K562 (cell line): Measurements from ENCODE around the gene TRIOBP. TPM values are rescaled to one million over a fixed set of nuclear protein-coding genes. Genes with fewer than 3 reads are reported as not detected.

ENCODE experiments used
- ELF2 ChIP-seq: fragments of 250-450 bp; sonication (Bioruptor Pico); IDR thresholded peaks from 2 replicates; pipeline ENCODE4 v1.5.0; 2021; ENCODE audit warnings: mild to moderate bottlenecking
- ETS1 ChIP-seq: conservative IDR thresholded peaks from 2 replicates; pipeline ENCODE4 v1.6.1; 2011; ENCODE audit warnings: low read depth, mild to moderate bottlenecking, low read length; ENCODE audit not compliant: control insufficient read depth
- GABPB1 ChIP-seq: sonication (generic); formaldehyde crosslinking; IDR thresholded peaks from 2 replicates; pipeline ENCODE4 v1.8.0; 2022; ENCODE audit warnings: mild to moderate bottlenecking, missing genetic modification reagents
- HMGN3 ChIP-seq: IDR thresholded peaks from 2 replicates; pipeline ENCODE4 v1.6.1; 2011; ENCODE audit warnings: borderline replicate concordance, low read depth, mild to moderate bottlenecking, mixed read lengths, low read length; ENCODE audit not compliant: insufficient read length; ENCODE audit errors: extremely low read depth
- KDM1A ChIP-seq, 2 experiments: fragments of 450-650 bp; IDR thresholded peaks; 2 replicates each; pipeline ENCODE4 v1.6.1; 2016; ENCODE audit warnings: mild to moderate bottlenecking in 2 of 2
- KLF1 ChIP-seq: fragments of 450-650 bp; IDR thresholded peaks from 2 replicates; pipeline ENCODE4 v1.6.1; 2016; ENCODE audit warnings: missing genetic modification characterization, missing compliant biosample characterization
- MBD1 ChIP-seq: fragments of 250-450 bp; sonication (Bioruptor Pico); IDR thresholded peaks from 2 replicates; pipeline ENCODE4 v1.8.0; 2022; ENCODE audit warnings: inconsistent platforms
- MNT ChIP-seq, 2 experiments: fragments of 450-650 bp; conservative IDR thresholded peaks; 2 replicates each; pipeline ENCODE4 v1.6.1; 2017; ENCODE audit warnings: mild to moderate bottlenecking in 2 of 2, moderate library complexity in 2 of 2
- NRF1 ChIP-seq, 2 experiments: fragments of 450-650 bp; IDR thresholded peaks in 1 of 2; conservative IDR thresholded peaks in 1 of 2; 2 replicates each; pipeline ENCODE4 v1.6.1; 2014; ENCODE audit warnings: mild to moderate bottlenecking in 2 of 2
- REST ChIP-seq, 2 experiments: fragments of 450-650 bp; formaldehyde crosslinking in 1 of 2; IDR thresholded peaks; 2 replicates each; pipeline versions ENCODE4 v1.4.0 to v1.6.1; 2014 to 2020; ENCODE audit warnings: mild to moderate bottlenecking in 2 of 2, borderline replicate concordance in 1 of 2, low read depth in 1 of 2
- TSC22D4 ChIP-seq: fragments of 450-650 bp; IDR thresholded peaks from 2 replicates; pipeline ENCODE4 v1.6.1; 2016; ENCODE audit warnings: missing genetic modification characterization, missing biosample characterization, control low read depth
- ZNF41 ChIP-seq: fragments of 250-450 bp; sonication (Bioruptor Pico); conservative IDR thresholded peaks from 2 replicates; pipeline ENCODE4 v1.4.0; 2020; ENCODE audit warnings: mild to moderate bottlenecking
- ZNF436 ChIP-seq: fragments of 250-450, 450-650 bp; sonication (Bioruptor Pico); formaldehyde crosslinking; IDR thresholded peaks from 2 replicates; pipeline ENCODE4 v1.7.0; 2020; ENCODE audit warnings: mild to moderate bottlenecking
- polyA plus RNA-seq, 8 experiments: library from polyadenylated mRNA; depleted of rRNA in 4 of 8; stranded (reverse) in 5 of 8; unstranded in 3 of 8; fragments of >200 nt; fragmentation: Nextera tagmentation in 2 of 8; fragmentation: Illumina TruSeq in 1 of 8; extraction: Ambion mirVana in 2 of 8; extraction: Trizol in 1 of 8; gene quantifications; 2 replicates each; pipeline versions ENCODE4 v1.2.1 to v1.2.3, GENCODE V29; 2011 to 2014; ENCODE audit warnings: inconsistent platforms in 1 of 8, missing spikeins in 1 of 8
- total RNA-seq, 7 experiments: library from RNA; depleted of rRNA in 6 of 7; stranded (reverse); fragments of >200 nt in 6 of 7; fragmentation: Illumina TruSeq in 2 of 7; extraction: Trizol in 2 of 7; gene quantifications; 2 replicates each; pipeline versions ENCODE4 v1.2.1 to v1.2.3, GENCODE V29; 2011 to 2021; ENCODE audit warnings: low replicate concordance in 1 of 7

TRIOBP gene
- total and polyA plus RNA-seq, 9 of the 15 experiments (the other 6 are each of a cell fraction or from before 2014, with no cell fraction given), result 0.24 to 13.8 (median 5.5) TPM

- TF ChIP-seq REST (IDR thresholded peaks at IDR 0.05; ENCODE audit: borderline replicate concordance) (peak; percentile 68), REST (CRISPR knock-in tag; IDR thresholded peaks at IDR 0.05; ENCODE audit: low read depth) (no peak), KLF1 (tag) (peak; percentile 84), KDM1A (IDR thresholded peaks at IDR 0.05) (peak; percentile 73 to 86), ETS1 (peak; percentile 63; the same call in 1 of the 2 replicates), MNT (conservative IDR thresholded peaks at IDR 0.05) (peak; percentile 29 to 64), MBD1 (CRISPR knock-in tag) (no peak), HMGN3 (peak; percentile 69), ZNF436 (CRISPR knock-in tag) (no peak), TSC22D4 (no peak), ELF2 (peak; percentile 17; the same call in 1 of the 2 replicates), ZNF41 (CRISPR knock-in tag) (no peak), NRF1 (conservative IDR thresholded peaks at IDR 0.05 in 1 of 2, IDR thresholded peaks at IDR 0.05 in 1 of 2) (peak; percentile 84 to 87), GABPB1 (CRISPR knock-in tag) (peak; percentile 58)
Measured at GRCh38 chr22:37674951-37675929, 21.6 kb upstream of the TRIOBP start, which contains the start of gene LGALS1 (continued).
